Esophagus squamous epithelium (tissue), 4 donors: ENCODE measurements around the gene FGFRL1.

Experiments
- CTCF ChIP-seq, 6 experiments: fragments of 450-650 bp in 4 of 6; fragments of 200-600 bp in 2 of 6; sonication (generic) in 2 of 6; IDR thresholded peaks; one replicate each; pipeline ENCODE4 v1.5.1; 2016 to 2019; ENCODE audit warnings: antibody characterized with exemption in 6 of 6, mild to moderate bottlenecking in 4 of 6, moderate library complexity in 4 of 6
- POLR2A ChIP-seq, 4 donors: fragments of 450-650 bp; IDR thresholded peaks; one replicate each; pipeline ENCODE4 v1.6.1; 2017; ENCODE audit warnings: antibody characterized with exemption in 4 of 4, mild to moderate bottlenecking in 4 of 4, moderate library complexity in 3 of 4

- no peak for TF ChIP-seq CTCF (IDR thresholded peaks at IDR 0.05)
- TF ChIP-seq POLR2A (IDR thresholded peaks at IDR 0.05), result no peak
Measured at GRCh38 chr4:1061056-1061700, 49.8 kb downstream of the FGFRL1 start.
